ENCODE measurements around the gene LYRM4.
A peak's percentile ranks its signal among the peaks of the same experiment; 100 is the strongest.

The LYRM4 gene

GRCh38 chr6:5260661-5261544 is at the start of gene LYRM4, which contains the start of gene FARS2:
TSS of gene LYRM4 (minus strand) at chr6:5260950. CDS start at chr6:5260733, 217 bp downstream.
TSS of gene FARS2 (plus strand) at chr6:5261513.
- DNase-seq: peak; percentile 82

GRCh38 chr6:5308066-5308465 is 47.3 kb upstream of the LYRM4 start:
- peak; percentile 36 for DNase-seq

GRCh38 chr6:5307058-5307457 is 46.3 kb upstream of the LYRM4 start:
- no peak for DNase-seq

- DNase-seq: no peak
Measured at GRCh38 chr6:5305968-5306626, 45.3 kb upstream of the LYRM4 start.

GRCh38 chr6:5303682-5304081 is 42.9 kb upstream of the LYRM4 start:
- DNase-seq: no peak

DNA sequence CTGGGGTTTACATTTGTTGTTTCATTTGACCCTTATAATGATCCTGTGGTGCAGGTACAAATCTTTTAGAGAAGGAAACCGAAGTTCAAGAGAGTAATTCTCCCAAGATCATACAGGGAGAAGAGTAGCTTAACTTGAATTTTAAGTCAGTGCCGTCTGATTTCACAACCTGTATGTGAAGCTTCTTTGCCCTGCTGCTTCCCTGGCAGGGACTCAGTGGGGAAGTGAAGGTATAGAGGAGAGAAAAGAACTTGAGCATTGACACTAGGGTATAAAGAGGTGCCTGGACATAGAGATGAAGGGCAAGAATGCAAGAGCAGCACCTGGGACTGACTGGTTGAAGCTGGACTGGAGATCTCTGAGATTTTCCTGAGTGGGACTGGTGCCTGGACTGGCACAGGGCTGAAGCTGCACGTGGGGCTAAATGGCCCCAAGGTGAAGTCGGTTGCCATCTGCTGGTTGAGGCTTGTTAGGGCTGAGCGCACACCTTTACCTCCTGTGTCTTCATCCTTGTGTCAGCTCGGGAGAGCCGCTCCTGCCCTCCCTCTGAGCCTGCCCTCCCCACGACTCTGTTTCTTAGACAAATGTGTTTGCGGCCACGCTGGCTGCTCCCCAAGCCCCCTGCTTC is 42.4 kb upstream of the LYRM4 start:
- DNase-seq: no peak

GRCh38 chr6:5302220-5302946 is 41.6 kb upstream of the LYRM4 start:
- DNase-seq: no peak

DNA sequence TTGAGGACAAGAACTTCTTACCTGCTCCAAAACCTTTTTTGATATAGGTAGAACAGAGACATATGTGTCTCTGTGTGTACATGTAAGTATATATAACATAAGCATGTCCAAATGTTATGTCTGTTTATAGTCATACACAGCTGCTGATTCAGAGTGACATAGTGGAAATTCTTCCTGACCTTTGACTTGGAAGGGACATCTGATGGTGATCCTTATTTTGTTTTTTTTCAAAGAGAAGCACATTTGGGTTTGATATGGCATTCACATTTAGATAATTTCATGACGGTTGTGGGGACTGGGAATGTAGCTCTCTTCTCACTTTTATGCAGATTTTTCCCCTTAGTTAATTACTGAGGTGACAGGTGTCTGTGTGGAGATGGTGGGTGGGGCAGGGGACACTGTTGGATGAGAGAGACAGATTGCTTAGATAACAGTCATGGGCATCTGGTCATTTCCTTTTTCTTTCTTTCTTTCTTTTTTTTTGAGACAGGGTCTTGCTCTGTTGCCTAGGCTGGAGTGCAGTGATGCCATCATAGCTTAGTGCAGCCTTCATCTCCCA is 39.5 kb upstream of the LYRM4 start:
- DNase-seq: no peak

- no peak for DNase-seq
Measured at GRCh38 chr6:5295623-5296022, 34.9 kb upstream of the LYRM4 start.

DNA sequence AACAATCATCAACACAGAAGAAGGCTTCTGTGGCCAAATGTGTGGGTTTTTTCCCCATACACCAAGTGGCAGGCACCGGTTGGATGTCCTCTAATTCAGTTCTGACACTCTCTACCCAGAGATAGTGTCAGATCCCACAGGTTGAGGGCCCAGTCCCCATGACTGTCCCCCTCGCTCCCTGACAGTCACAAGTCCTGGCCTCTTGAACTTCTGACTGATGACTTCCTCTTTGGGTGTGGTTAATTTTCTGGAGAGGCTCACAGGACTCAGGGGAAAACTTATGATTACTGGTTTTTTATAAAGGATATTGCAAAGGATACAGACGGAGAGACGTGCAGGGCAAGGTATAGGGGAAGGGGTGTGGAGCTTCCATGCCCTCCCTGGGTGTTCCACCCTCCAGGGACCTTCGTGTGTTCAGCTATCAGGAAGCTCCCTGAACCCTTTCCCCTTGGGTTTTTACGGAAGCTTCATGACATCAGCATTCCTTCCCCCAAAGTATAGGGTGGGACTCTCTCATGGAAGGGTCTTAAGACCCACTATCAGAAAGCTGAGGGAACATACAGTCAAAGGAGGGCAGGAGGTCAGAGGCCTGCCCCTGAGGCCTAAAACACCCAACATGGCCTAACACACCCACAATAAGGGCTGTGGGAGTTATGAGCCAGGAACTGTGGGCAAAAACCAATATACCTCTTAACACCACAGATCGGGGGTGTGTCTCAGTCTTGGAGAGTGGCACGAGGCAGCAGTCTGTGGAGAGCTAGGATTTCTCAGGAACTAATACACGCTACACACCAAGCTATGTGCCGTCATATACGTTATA is 33.9 kb upstream of the LYRM4 start:
- no peak for DNase-seq

DNA sequence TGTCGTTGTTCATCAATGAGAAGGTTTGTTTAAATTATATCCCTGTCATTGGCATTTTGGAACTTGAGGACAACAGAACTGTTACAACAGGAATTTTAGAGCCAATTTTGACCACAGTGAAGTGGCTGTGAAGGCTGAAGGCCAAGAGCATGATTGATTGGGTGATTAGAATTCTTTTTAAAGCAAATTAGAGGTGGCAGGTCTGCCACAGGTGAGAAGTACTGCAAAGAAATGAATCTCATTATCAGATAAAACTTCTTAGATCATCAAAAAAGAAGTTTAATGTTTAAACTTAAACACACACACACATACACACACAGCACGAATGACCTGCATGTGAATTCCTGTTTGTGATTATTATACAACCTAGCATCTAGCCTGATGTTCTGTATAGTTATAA is 32.9 kb upstream of the LYRM4 start:
- no peak for DNase-seq

GRCh38 chr6:5292154-5292553 is 31.4 kb upstream of the LYRM4 start:
- no peak for DNase-seq

DNA sequence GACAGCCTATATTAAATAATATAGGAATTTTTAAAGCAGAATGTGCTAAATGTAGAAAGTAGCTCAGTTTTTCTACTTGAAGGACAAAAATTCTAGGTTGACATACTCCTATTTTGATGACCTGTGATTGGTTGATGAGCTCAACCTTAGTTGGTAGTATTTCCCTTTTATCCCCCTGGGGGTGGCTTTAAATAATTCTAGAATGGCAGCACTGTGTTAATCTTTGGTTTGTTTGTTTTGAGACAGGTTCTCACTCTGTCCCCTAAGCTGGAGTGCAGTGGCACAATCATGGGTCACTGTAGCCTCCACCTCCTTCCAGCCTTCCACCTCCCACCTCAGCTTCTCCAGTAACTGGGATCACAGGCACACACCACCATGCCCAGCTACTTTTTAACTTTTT is 29.8 kb upstream of the LYRM4 start:
- DNase-seq: no peak

GRCh38 chr6:5290097-5290496 is 29.3 kb upstream of the LYRM4 start:
- DNase-seq: no peak

GRCh38 chr6:5287966-5288297 is 27.2 kb upstream of the LYRM4 start:
- no peak for DNase-seq

- peak; percentile 70 for DNase-seq
Measured at GRCh38 chr6:5287205-5287965, 26.6 kb upstream of the LYRM4 start.

DNA sequence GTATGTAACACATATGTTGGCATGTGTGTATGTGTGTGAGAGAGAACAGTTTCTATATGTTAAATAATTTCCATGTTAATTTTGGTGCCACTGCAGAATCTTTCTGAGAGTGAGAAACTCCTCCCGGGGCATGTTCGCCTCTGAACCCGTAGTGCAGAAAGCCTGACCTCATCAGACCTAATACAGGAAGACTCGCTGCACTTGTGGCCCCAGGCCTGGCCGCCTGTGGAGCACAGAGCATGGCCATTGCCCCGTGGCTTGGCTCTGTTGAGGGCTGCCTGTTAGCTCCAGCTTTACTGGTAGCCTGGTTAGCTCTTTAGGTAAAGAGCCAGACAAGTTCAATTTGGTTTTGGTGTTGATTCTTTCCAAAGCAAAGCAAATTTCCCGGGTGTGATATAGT is 26.0 kb upstream of the LYRM4 start:
- no peak for DNase-seq

DNA sequence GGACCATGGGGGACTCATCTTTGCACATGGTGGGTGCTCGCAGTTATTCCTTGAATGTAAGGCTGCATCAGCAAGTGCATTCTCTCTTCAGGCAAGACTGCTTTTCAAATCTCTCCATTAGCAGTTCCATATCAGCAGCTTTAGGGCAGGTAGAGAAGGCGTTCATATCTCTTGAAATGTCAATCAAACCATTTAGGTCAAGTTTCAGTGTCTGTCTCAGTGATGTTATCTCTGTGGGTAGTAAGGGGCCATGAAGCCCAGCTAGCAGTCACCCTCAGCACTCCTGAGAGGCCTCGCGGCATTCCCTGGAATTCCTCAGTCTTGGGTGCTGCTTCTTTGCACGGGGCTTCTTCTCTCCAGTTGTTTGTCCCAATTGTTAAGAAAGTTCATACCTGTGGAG is 24.8 kb upstream of the LYRM4 start:
- no peak for DNase-seq

DNA sequence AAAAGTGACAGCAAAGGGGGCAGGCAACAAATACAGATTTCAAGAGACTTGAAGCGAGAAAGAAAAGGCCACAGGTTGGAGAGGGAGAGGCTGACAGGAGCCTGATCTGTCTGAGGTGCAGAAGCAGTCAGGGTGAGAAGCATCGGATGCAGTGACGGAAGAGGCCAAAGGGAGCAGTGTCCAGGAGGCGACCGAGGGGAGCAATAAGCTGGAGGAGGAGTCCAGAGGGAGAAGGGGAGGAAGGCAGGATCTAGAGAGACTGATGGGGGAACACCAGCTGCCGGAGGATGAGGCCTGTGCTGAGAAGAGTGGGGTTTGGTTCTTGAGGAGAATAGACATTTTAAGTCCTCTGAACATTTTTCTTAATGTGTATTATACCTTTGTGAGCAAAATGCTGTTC is 24.3 kb upstream of the LYRM4 start:
- no peak for DNase-seq

- DNase-seq: no peak
Measured at GRCh38 chr6:5282191-5282623, 21.5 kb upstream of the LYRM4 start.

GRCh38 chr6:5280920-5281319 is 20.2 kb upstream of the LYRM4 start:
- no peak for DNase-seq

All from HCEC 1CT (cell line).